Body of pancreas (tissue), 4 donors: ENCODE data around the gene PDE9A. TPM values are rescaled to one million over a fixed set of nuclear protein-coding genes. Genes with fewer than 3 reads are reported as not detected.
"Not testable (repeated sequence)": the region's sequence is repeated elsewhere in the genome, so short reads cannot be mapped to it uniquely, and the experiment has no call there.

Source experiments
- ATAC-seq: fragments of 150-250 bp; one replicate; pipeline ENCODE4 v1.9.1; 2016
- DNase-seq, 4 donors: peaks; one replicate each; pipeline ENCODE4 v3.0.0-alpha.2; 2019
- H3K27ac ChIP-seq, 4 donors: fragments of 200-600 bp; sonication (generic); 1 replicate in 3 of 4; 2 replicates in 1 of 4; pipeline versions ENCODE4 v1.5.1 to v1.6.1; 2016 to 2019; ENCODE audit warnings: mild to moderate bottlenecking in 1 of 4, mixed read lengths in 1 of 4, moderate library complexity in 1 of 4
- H3K27me3 ChIP-seq, 2 donors: fragments of 200-600 bp; sonication (generic); one replicate each; pipeline ENCODE4 v1.6.0; 2016; ENCODE audit warnings: mild to moderate bottlenecking in 1 of 2
- H3K36me3 ChIP-seq, 2 donors: fragments of 200-600 bp; sonication (generic); replicated peaks in 1 of 2; 2 replicates each; pipeline ENCODE4 v1.5.1; 2016; ENCODE audit warnings: low read depth in 2 of 2; ENCODE audit not compliant: insufficient read depth in 1 of 2
- H3K4me1 ChIP-seq: fragments of 200-600 bp; sonication (generic); one replicate; pipeline ENCODE4 v1.6.0; 2016
- H3K4me3 ChIP-seq, 2 donors: fragments of 200-600 bp; sonication (generic); 1 replicate in 1 of 2; 2 replicates in 1 of 2; pipeline ENCODE4 v1.5.1; 2016 to 2019
- H3K9me3 ChIP-seq, 3 donors: fragments of 200-600 bp; sonication (generic); 1 replicate in 2 of 3; 2 replicates in 1 of 3; pipeline ENCODE4 v1.5.1; 2016
- POLR2A ChIP-seq, 3 donors: fragments of 450-650 bp; IDR thresholded peaks; one replicate each; pipeline ENCODE4 v1.6.1; 2016; ENCODE audit warnings: antibody characterized with exemption in 3 of 3, mild to moderate bottlenecking in 2 of 3
- WGBS, 2 donors: methylation state at CpG; one replicate each; pipeline ENCODE4 v1.1.5; 2017; 5-methylcytosine and 5-hydroxymethylcytosine counted together
- intact Hi-C: fragments of 100-400 bp; cut with DNase I; formaldehyde crosslinking; loops from one replicate; pipeline ENCODE4 v1.15.1; 2023
- total RNA-seq, 2 donors: library from RNA; depleted of rRNA; stranded (reverse); fragments of >200 nt; gene quantifications; one replicate each; pipeline ENCODE4 v1.1.0, GENCODE V29; 2016
- TF ChIP-seq, protein P1 (sequence below), 7 experiments: fragments of 450-650 bp in 4 of 7; fragments of 200-600 bp in 3 of 7; sonication (generic) in 3 of 7; IDR thresholded peaks; one replicate each; pipeline ENCODE4 v1.5.1; 2016 to 2019; ENCODE audit warnings: antibody characterized with exemption in 7 of 7

The PDE9A gene
- total RNA-seq, 2 donors from 2014 or later = 5.2 to 7.9 TPM

DNA sequence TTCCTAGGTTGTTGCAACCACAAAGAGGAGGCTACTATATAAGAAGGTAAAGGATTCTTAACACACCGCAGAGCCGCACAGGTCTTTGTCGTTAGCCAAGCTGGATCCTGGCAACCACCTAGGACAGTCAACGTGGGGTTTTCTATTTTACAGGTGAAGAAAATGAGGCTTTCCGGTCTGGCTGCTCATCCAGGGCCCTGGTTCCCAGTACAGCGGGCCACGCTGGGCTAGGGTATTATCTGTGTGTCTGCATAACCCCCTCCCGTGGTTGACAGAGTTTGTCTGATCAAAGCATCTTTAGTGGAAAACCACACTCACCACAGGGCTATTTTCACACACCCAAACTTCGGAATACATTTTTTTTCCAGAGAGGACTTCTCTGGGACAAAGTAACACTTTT is 39.0 kb upstream of the PDE9A start:
- Histone ChIP-seq H3K36me3 (no peaks in the 10 kb centered on the region), H3K27me3 (no peaks in the 10 kb centered on the region), H3K27ac (peak overlapping the region; percentile 42 to 61 (median 52)), H3K4me3 (no peak overlapping the region), H3K9me3 (no peaks in the 10 kb centered on the region), H3K4me1 (peaks cover 6% of the 10 kb centered on the region)
- no peak for ATAC-seq
- WGBS, 2 donors = 72 to 78% methylated on average over 8 to 9 of the region's 9 CpGs
- intact Hi-C loops = no loop called here
- no peak for TF ChIP-seq POLR2A (IDR thresholded peaks at IDR 0.05)
- TF ChIP-seq, protein P1, sequence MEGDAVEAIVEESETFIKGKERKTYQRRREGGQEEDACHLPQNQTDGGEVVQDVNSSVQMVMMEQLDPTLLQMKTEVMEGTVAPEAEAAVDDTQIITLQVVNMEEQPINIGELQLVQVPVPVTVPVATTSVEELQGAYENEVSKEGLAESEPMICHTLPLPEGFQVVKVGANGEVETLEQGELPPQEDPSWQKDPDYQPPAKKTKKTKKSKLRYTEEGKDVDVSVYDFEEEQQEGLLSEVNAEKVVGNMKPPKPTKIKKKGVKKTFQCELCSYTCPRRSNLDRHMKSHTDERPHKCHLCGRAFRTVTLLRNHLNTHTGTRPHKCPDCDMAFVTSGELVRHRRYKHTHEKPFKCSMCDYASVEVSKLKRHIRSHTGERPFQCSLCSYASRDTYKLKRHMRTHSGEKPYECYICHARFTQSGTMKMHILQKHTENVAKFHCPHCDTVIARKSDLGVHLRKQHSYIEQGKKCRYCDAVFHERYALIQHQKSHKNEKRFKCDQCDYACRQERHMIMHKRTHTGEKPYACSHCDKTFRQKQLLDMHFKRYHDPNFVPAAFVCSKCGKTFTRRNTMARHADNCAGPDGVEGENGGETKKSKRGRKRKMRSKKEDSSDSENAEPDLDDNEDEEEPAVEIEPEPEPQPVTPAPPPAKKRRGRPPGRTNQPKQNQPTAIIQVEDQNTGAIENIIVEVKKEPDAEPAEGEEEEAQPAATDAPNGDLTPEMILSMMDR (IDR thresholded peaks at IDR 0.05) = no peak
- no peak for DNase-seq

DNA sequence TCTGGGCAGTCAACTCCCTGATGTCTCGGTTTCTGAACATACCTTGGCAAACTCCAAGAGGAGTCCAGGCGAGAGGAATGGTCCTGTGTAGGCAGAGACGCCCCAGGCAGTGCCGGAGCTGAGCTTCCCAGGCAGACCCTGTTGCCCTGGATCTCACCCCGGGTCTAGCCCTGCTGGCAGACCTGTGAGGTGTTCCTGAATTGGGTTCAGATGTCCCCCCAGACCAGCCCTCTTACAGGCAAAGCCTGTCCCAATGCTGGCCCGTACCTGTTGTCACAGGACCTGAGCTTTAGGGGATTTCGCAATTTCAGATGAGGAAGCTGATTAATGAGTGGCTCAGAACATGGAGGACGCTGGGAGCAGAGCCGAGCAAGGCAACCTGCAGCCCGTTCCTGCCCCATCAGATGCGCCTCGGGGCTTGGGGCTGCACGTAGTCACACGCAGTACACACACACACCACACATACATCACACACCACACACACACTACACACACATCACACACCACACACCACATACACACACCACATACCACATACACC is 38.5 kb upstream of the PDE9A start:
- intact Hi-C loops = no loop called here
- Histone ChIP-seq H3K9me3 (no peaks in the 10 kb centered on the region), H3K27me3 (no peaks in the 10 kb centered on the region), H3K4me1 (peaks cover 6% of the 10 kb centered on the region), H3K27ac (peak overlapping the region; percentile 42 to 61 (median 52)), H3K4me3 (no peak overlapping the region), H3K36me3 (no peaks in the 10 kb centered on the region)
- peak; percentile 31 to 64 (median 57) for DNase-seq
- WGBS, 2 donors = 15% methylated on average over 9 to 14 of the region's 14 CpGs
- peak; percentile 87 for ATAC-seq
- TF ChIP-seq, protein P1 (IDR thresholded peaks at IDR 0.05) = no peak
- TF ChIP-seq POLR2A (IDR thresholded peaks at IDR 0.05) = peak in 2 of 3 donors; percentile 20 to 30

DNA sequence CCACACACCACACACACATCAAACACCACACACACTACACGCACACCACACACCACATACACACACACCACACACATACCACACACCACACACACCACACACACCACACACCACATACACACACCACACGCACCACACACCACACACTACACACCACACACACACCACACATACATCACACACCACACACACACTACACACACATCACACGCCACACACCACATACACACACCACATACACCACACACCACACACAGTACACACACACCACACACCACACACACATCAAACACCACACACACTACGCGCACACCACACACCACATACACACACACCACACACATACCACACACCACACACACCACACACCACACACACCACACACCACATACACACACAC is 38.0 kb upstream of the PDE9A start:
- H3K27me3 ChIP-seq, DNase-seq, H3K4me1 ChIP-seq, H3K36me3 ChIP-seq, ATAC-seq, H3K4me3 ChIP-seq, H3K9me3 ChIP-seq, intact Hi-C loops: not testable (repeated sequence)
- WGBS, 2 donors = 33 to 57% methylated on average over 1 of the region's 5 CpGs
- H3K27ac ChIP-seq = peak overlapping the region in 1 of 4 donors; percentile 45

DNA sequence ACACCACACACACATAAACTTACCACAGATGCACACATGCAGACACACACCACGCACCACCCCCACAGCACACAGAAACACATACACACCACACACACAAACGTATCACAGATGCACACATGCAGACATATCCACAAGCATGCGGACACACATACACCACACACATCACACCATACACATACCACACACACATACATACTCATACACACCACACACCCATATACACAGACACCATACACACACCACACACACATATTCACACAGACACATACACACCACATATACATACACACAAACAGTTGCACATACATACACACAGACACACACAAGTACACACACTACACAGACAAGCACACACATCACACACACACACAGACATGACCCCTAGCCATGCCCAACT is 37.5 kb upstream of the PDE9A start:
- Histone ChIP-seq H3K36me3 (no peaks in the 10 kb centered on the region), H3K27ac (no peak overlapping the region), H3K4me3 (no peak overlapping the region), H3K4me1 (peaks cover 6% of the 10 kb centered on the region), H3K27me3 (no peaks in the 10 kb centered on the region), H3K9me3 (no peaks in the 10 kb centered on the region)
- no peak for TF ChIP-seq POLR2A (IDR thresholded peaks at IDR 0.05)
- TF ChIP-seq, protein P1 (IDR thresholded peaks at IDR 0.05) = no peak
- 51 to 56% methylated on average over 3 of the region's 3 CpGs for WGBS, 2 donors
- ATAC-seq (no peak), DNase-seq (no peak)
- intact Hi-C loops = no loop called here

DNA sequence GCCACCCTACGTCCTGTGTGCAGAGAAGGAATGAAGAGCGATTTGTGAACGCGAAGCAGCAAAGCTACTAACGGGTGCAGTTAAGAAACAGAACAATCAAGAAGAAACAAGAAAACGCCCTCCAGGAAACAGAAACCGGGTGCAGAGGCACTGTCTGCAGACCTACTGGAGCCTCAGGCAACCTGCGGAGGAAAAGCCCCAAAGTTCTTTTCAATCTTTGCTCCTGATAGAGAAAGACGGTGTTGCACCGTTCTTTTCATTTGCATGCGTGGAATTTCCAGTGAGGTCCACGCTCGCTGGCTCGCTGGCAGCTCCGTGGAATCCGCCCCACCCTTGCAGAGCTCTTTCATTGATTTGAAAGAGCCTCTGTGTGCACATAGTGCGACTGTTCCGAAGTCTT is 37.0 kb upstream of the PDE9A start:
- peaks cover 6% of the 10 kb centered on the region for H3K4me1 ChIP-seq
- no peak for TF ChIP-seq POLR2A (IDR thresholded peaks at IDR 0.05)
- TF ChIP-seq, protein P1 (IDR thresholded peaks at IDR 0.05) = no peak
- H3K36me3 ChIP-seq = no peaks in the 10 kb centered on the region
- no peak overlapping the region for H3K27ac ChIP-seq
- no peak for DNase-seq
- 7 to 18% methylated on average over 9 to 18 of the region's 18 CpGs for WGBS, 2 donors
- intact Hi-C loops = no loop called here
- H3K27me3 ChIP-seq = no peaks in the 10 kb centered on the region
- no peaks in the 10 kb centered on the region for H3K9me3 ChIP-seq
- ATAC-seq = no peak
- H3K4me3 ChIP-seq = no peak overlapping the region
